GM20000 (cell line): ENCODE results near the gene PRDM9.
"Not testable (repeated sequence)": the region's sequence is repeated elsewhere in the genome, so short reads cannot be mapped to it uniquely, and the experiment has no call there.

Experiments
- DNase-seq: peaks from one replicate; pipeline ENCODE4 v3.0.0; 2012; ENCODE audit warnings: low spot score
- CTCF ChIP-seq: IDR thresholded peaks from 2 replicates; pipeline ENCODE4 v1.5.1; 2012; ENCODE audit warnings: mild to moderate bottlenecking, control low read depth; ENCODE audit errors: extremely low read depth, missing control alignments

The PRDM9 gene

GRCh38 chr5:23496576-23496975, 10.8 kb upstream of the PRDM9 start:
- DNase-seq = no peak
- no peak for TF ChIP-seq CTCF

GRCh38 chr5:23506329-23507236, 826 bp upstream of the PRDM9 start:
- no peak for TF ChIP-seq CTCF
- no peak for DNase-seq

GRCh38 chr5:23510434-23510833, 3.0 kb downstream of the PRDM9 start:
- DNase-seq = not testable (repeated sequence)

- no peak for TF ChIP-seq CTCF
- no peak for DNase-seq
Observed at GRCh38 chr5:23522553-23522952, 15.1 kb downstream of the PRDM9 start.

DNA sequence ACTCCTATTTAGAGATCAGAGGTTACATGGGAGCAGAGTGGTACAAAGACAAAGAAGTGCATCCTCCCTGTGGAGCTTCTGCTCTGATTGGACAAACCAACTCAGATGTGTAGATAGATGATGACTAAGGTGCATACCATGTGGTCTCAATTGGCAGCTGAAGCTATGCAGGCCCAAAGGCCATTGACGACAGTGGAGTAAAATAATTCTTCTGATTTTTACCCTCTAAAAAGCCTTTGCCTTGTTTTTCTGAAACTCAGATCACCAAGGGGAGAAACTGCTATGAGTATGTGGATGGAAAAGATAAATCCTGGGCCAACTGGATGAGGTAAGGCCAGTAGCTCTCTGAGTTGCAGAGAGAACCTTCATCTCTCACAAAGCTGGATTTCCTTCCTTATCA, 15.6 kb downstream of the PRDM9 start:
- TF ChIP-seq CTCF = no peak
- DNase-seq = no peak

DNA sequence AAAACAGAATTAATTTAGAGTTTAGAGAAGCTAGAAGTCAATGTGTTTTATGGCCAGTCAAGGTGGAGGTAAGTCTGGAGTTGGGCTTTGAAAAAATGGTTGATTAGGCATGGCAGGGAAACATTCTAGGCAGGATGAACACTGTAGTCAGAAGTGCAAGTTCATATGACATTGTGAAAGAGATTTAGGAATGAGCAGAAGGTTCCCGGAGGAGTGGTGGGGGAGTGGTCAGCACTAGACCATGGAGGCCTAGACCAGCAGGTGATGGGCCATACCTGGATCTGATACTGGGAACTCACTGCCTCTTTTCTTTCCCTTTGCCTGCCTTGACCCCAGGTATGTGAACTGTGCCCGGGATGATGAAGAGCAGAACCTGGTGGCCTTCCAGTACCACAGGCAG, 16.6 kb downstream of the PRDM9 start:
- no peak for DNase-seq
- no peak for TF ChIP-seq CTCF

DNA sequence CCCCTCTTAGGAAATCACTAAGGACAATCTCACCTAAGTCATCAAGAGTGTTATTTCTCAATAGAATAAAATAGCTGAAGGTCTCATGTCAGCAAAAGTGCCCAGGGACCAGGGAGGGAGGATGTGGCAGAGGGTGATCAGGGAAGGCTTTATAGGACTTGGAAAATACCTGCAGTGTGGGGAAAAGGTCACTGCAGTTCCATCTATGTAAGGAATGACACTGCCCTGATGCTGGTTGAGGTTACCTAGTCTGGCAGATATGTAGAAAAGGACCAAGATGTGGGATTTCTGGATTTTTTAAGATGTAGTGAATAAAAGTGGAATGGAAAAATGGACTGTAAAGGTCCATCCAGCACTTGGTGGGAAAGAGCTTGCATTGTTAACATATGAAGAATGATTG, 18.3 kb downstream of the PRDM9 start:
- DNase-seq = no peak
- TF ChIP-seq CTCF = no peak

- not testable (repeated sequence) for DNase-seq
Observed at GRCh38 chr5:23526616-23527015, 19.2 kb downstream of the PRDM9 start.

- not testable (repeated sequence) for DNase-seq
Observed at GRCh38 chr5:23527216-23527920, 20.0 kb downstream of the PRDM9 start.
